Fibroblast of peridontal ligament (primary cell): ENCODE measurements around the gene FGF14.

Experiments used
- DNase-seq: peaks from one replicate; pipeline ENCODE4 v3.0.0-alpha.2; 2010; ENCODE audit errors: extremely low read depth

FGF14 gene

GRCh38 chr13:102310691-102311418 lies 91.0 kb downstream of the FGF14 start:
- DNase-seq = no peak

- DNase-seq = no peak
These were observed 92.7 kb downstream of the FGF14 start for GRCh38 chr13:102309110-102309509.

DNA sequence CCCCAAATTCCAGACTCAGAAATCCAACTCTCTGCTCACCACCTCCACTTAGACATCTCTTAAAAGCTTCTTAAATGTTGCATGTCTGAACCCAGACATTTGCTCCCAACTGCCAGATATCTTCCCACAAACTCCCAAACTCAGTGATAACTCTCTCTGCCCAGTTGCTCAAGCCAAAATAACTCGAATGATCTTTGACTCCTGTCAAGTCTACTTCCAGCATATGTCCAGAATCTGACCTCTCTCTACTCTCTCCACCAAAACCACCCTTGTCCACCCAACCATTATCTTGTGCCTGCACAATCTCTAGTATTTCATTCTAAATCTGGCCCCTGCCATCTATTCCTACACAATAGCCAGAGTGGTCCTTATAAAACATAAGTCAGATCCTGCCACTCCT lies 99.3 kb downstream of the FGF14 start:
- no peak for DNase-seq

DNA sequence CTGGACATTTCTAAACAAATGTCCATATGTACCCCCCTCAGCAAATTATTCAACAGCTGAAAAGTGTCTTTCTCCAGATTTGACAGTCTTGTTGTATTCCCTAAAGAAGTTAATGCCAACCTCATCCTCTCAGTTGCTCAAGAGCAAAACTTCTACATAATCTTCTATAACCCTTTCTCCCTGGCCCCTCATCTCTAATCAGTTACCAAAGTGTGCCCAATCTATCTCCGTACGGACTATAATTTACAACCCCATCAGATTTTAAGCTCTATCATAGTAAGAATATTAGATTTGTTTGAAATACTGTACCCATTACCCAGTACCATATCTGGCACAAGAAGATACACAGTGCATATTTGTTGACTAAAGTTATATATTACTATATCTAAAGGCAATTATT lies 101.5 kb downstream of the FGF14 start:
- DNase-seq = no peak

DNA sequence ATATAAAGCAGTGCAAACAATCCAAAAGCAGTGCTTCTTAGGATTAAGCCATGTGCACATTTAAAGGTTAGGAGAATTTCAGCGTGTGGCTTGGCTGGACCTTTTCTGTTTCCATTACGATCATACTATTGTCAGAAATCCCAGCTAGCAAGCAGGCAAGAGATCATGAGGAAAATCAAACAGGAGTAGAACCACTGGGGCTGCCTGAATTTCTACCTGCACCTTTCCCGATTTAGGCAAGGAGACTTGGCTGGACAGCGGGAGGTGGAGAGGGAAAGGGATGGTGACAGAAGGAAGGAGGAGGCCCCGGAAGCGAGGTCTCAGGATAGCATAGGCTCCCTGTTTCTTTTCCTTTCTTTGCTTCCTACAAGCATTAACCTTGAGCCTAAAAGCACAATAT lies 102.5 kb downstream of the FGF14 start:
- DNase-seq = no peak

- DNase-seq = no peak
These were observed 103.8 kb downstream of the FGF14 start for GRCh38 chr13:102298051-102298450.

- DNase-seq = no peak
These were observed 106.4 kb downstream of the FGF14 start for GRCh38 chr13:102295316-102296048.

DNA sequence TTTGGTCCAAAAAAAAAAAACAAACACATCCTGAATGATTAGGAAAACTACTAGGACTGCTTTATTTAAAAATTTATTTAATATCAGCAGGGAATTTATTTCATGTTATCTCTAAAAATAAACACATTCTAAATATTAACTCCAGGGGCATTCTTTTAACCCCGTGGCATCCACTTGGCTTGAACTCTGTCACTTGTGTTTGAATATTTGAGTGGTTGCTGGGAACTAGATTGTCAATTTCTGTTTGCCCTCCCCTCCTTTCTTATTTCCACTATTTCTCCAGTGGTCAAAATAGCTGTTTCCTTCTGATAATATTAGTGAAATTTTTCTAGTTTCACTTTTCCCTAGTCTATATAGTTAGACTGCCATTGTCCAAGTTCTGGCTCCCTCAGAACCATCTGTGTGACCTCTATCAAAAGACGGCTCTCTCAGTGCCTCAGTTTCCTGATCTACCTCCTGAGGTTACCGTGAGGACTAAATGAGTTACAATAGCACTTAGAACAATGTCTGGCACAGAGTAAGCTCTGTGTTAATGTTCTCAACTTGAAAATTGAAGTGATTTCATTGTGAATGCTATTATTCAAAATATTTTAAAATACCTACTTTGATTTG lies 107.3 kb downstream of the FGF14 start:
- DNase-seq = no peak

GRCh38 chr13:102293723-102294122 lies 108.1 kb downstream of the FGF14 start:
- no peak for DNase-seq

GRCh38 chr13:102291587-102292218 lies 110.1 kb downstream of the FGF14 start:
- DNase-seq = no peak

DNA sequence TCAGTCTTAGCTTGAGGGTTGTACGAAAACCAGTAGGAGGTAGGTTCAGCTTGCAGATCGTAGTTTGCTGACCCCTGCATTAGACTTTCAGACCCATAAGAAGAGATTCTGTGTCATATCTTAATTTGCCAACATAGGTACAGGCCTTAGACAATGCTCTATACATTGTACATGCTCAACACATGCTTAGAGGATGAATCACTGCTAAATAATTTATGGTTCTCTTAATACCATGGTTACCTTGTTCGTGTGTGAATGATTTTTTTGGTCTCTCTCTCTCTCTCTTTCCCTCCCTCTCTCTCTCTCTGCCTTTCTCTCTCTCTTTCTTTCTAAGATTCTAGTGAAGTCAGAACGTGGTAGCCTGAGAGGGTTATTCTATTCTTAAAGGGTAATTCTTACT lies 112.2 kb downstream of the FGF14 start:
- no peak for DNase-seq

GRCh38 chr13:102286326-102286725 lies 115.5 kb downstream of the FGF14 start:
- DNase-seq = no peak

- no peak for DNase-seq
These were observed 121.5 kb downstream of the FGF14 start for GRCh38 chr13:102280366-102280765.

- no peak for DNase-seq
These were observed 124.6 kb downstream of the FGF14 start for GRCh38 chr13:102277286-102277685.

GRCh38 chr13:102276404-102276803 lies 125.4 kb downstream of the FGF14 start:
- DNase-seq = no peak

DNA sequence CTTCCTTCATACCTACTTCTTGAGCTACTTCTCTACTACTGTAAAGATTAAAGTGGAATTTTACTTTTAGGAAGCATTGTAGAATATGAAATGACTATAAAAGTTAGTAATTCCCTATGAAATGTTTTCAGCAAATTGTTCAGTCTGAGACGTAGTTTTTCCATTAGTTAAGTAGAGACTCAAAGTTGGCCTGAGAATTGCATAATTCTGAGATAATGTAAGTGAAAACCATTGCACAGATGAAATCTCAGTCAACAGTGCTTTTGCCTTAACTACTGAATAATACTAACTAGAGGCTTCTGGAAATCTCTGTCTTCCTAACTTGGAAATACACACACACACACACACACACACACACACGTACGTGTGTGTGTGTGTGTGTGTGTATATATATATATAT lies 125.9 kb downstream of the FGF14 start:
- no peak for DNase-seq

- no peak for DNase-seq
These were observed 128.7 kb downstream of the FGF14 start for GRCh38 chr13:102273111-102273510.

DNA sequence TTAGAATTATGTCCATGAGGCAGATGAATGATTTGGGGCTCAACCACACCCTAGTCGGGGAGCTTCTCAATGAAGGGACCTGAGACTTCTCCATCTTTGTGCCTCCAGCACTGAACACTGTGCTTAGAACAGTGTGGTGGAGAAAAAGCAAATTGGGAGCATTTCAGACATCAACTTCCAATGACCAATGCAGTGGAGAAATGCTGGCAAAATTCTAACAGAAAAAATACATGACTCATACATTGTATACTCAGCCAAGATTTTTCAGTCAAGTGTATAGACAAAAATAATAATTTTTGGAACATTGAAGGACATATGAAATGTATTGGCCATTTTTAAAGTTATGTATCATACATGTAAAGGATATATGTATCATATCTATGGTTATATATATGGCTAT lies 134.7 kb downstream of the FGF14 start:
- no peak for DNase-seq

DNA sequence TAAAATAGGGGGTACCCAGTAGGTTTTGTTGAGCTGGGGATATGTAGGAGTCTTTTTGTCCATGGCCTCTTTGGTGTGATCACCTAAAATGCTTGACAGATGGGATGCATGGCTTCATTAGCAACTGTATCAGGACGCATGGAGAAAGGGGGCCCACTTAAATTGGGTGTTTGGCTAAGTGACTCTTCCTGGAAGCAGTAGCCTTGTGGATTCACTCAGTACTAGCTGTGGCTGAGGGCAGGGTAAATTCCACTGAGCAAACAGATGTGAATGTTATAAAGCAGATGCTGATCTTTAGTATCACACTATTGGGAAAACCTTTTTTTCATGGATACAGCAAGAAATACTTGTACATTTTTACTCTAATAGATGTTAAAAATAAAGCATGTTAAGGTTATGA lies 140.0 kb downstream of the FGF14 start:
- DNase-seq = no peak

DNA sequence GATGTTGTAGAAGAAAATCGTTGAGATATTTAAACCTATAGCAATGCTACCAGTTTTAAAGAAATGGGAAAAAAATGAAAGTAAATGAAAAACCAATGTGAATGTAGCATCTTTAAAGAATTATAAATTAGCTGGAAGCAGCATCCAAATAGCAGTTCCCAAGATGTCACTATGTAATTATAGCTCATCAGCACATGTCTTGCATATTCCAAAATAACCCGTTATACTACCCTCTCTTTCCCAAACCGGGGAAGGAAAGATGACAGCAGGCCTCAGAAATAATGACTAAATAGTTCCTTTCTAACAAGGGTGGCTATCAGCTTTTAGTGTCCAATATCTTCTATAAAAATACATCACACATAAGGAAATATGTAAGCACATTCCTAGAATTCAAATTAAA lies 140.5 kb downstream of the FGF14 start:
- DNase-seq = no peak

- no peak for DNase-seq
These were observed 141.6 kb downstream of the FGF14 start for GRCh38 chr13:102260256-102260655.

DNA sequence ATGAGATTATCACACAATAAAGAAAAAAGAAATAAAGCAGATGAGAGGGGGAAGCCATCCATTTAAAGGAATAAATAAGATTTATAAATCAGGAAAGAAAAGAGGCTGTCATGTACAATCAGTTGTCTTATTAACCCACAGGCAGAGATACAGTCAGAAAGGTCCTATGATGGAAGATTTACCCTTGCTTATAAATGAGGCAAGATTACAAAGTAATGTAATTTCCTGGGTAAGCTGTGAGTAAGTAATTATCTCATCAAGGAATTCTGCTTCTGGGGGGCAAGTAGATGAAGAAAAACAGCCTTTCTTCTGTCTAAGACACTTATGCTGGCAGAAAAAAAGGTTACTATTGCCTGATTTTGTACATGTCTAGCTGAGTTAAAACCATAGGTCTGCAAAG lies 146.4 kb downstream of the FGF14 start:
- DNase-seq = no peak

- DNase-seq = no peak
These were observed 150.0 kb downstream of the FGF14 start for GRCh38 chr13:102251817-102252216.
